GM12892 (cell line): Measurements from ENCODE around the gene MRPL14.

ENCODE experiments used
- POLR2AphosphoS5 ChIP-seq: IDR thresholded peaks from 2 replicates; pipeline ENCODE4 v1.6.1; 2011; ENCODE audit warnings: low read depth, low read length, control low read depth
- TAF1 ChIP-seq: IDR thresholded peaks from 2 replicates; pipeline ENCODE4 v1.6.1; 2011; ENCODE audit warnings: low read depth, mild to moderate bottlenecking, control low read depth, low read length, borderline replicate concordance

DNA sequence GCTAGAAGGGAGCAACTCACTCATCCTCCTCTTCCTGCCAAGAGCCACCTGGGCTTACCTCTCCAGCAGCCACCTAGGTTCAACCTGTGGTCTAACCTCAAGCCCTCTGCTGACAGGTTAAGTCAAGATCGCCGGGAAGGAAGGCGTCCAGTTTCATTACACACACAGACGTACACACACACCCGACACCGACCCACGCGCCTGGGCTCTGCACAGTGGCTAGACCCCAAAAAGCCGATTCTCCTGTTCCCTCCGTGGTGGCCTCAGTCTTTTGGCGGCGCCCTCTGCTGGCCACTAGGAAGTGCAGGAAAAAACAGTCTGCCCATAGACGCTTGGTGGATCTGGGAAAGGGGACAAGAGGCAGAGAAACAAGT is 52.8 kb downstream of the MRPL14 start:
- TF ChIP-seq TAF1, result 0 out of 2 replicates have a peak, but pooled peaks have one; percentile 25
- no peak; the same call in 1 of the 2 replicates for TF ChIP-seq POLR2AphosphoS5
